PFSK-1 (cell line): ENCODE results near the gene CENPM.

Experiments used
- FOXP2 ChIP-seq: optimal IDR thresholded peaks from 2 replicates; pipeline ENCODE3; 2011; ENCODE audit warnings: borderline replicate concordance, control low read depth, inconsistent platforms; ENCODE audit not compliant: insufficient read depth; ENCODE audit errors: extremely low read length, extremely low read depth
- POLR2AphosphoS5 ChIP-seq: IDR thresholded peaks from 2 replicates; pipeline ENCODE4 v1.6.1; 2012; ENCODE audit warnings: low read depth, mild to moderate bottlenecking, control low read depth, low read length, moderate library complexity
- SIN3A ChIP-seq: IDR thresholded peaks from 2 replicates; pipeline ENCODE4 v1.6.1; 2012; ENCODE audit warnings: mild to moderate bottlenecking, low read length, moderate library complexity, borderline replicate concordance; ENCODE audit not compliant: insufficient read depth
- TAF1 ChIP-seq: IDR thresholded peaks from 2 replicates; pipeline ENCODE4 v1.6.1; 2012; ENCODE audit warnings: low read length, control low read depth, borderline replicate concordance; ENCODE audit not compliant: insufficient read depth
- TF ChIP-seq, protein P1 (sequence below), 2 experiments: IDR thresholded peaks; 2 replicates each; pipeline versions ENCODE4 v1.6.1 to v1.8.0; 2011 to 2012; ENCODE audit warnings: low read depth in 2 of 2, low read length in 2 of 2, control low read depth in 1 of 2, inconsistent platforms in 1 of 2, mild to moderate bottlenecking in 1 of 2, moderate library complexity in 1 of 2; ENCODE audit not compliant: insufficient read depth in 1 of 2

The CENPM gene

DNA sequence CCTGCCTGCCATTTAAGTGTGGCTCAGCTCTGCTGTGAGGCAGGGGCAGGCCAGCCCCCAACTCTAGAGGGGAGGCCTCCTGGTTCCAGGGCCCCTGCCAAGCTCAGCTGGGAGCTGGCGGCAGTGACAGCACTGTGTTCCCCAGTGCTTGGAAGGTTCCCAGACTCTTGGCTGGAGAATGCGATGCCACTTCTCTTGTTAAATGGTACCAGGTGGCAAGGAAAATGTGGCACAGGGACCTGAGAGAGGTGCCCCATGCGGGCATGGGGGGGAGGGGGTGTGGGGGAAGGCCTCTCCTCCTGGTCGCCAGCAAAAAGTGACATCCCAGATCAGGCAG, 12.0 kb downstream of the CENPM start:
- TF ChIP-seq FOXP2 (no peak), TAF1 (no peak), SIN3A (no peak), POLR2AphosphoS5 (no peak)
- TF ChIP-seq, protein P1, sequence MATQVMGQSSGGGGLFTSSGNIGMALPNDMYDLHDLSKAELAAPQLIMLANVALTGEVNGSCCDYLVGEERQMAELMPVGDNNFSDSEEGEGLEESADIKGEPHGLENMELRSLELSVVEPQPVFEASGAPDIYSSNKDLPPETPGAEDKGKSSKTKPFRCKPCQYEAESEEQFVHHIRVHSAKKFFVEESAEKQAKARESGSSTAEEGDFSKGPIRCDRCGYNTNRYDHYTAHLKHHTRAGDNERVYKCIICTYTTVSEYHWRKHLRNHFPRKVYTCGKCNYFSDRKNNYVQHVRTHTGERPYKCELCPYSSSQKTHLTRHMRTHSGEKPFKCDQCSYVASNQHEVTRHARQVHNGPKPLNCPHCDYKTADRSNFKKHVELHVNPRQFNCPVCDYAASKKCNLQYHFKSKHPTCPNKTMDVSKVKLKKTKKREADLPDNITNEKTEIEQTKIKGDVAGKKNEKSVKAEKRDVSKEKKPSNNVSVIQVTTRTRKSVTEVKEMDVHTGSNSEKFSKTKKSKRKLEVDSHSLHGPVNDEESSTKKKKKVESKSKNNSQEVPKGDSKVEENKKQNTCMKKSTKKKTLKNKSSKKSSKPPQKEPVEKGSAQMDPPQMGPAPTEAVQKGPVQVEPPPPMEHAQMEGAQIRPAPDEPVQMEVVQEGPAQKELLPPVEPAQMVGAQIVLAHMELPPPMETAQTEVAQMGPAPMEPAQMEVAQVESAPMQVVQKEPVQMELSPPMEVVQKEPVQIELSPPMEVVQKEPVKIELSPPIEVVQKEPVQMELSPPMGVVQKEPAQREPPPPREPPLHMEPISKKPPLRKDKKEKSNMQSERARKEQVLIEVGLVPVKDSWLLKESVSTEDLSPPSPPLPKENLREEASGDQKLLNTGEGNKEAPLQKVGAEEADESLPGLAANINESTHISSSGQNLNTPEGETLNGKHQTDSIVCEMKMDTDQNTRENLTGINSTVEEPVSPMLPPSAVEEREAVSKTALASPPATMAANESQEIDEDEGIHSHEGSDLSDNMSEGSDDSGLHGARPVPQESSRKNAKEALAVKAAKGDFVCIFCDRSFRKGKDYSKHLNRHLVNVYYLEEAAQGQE (IDR thresholded peaks at IDR 0.05; ENCODE audit: insufficient read depth in 1 of 2, low read depth in 2 of 2, low read length in 2 of 2) = no peak

DNA sequence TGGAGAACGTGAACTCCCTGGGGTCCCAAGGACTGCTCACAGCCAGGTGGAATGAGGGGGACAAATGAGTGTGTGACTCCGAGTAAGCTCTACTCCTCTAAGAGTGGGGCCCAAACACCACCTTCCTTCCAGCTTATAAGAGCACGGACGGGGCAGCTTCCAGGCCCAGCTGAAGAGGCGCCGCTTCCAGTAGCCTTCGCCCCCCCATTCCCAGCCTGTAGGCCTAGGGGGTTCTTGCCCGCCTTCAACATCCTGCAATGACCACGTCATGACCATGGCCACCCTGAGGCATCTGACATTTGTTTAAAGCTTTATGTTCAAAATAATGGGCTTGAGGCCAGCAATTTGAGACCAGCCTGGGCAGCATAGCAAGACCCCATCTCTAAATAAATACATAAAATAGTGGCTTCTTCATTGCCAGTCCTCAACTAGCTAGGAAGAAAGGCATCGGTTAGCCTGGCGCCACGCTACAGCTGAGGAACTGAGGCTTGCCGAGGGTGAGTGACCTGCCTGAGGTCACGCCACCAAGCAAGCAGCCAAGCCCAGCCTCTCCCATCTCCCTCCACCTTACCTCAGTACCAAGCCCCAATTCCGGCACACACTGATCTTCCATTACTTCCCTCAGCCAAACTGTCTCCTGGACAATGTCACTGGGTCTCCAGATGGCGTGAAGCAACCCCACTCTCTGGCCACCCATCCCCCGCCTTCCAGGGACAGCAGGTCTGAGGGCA, 12.5 kb downstream of the CENPM start:
- TF ChIP-seq, protein P1 (IDR thresholded peaks at IDR 0.05; ENCODE audit: insufficient read depth in 1 of 2, low read depth in 2 of 2, low read length in 2 of 2) = no peak
- no peak for TF ChIP-seq TAF1
- TF ChIP-seq FOXP2 = no peak
- TF ChIP-seq POLR2AphosphoS5 = no peak
- TF ChIP-seq SIN3A = no peak

DNA sequence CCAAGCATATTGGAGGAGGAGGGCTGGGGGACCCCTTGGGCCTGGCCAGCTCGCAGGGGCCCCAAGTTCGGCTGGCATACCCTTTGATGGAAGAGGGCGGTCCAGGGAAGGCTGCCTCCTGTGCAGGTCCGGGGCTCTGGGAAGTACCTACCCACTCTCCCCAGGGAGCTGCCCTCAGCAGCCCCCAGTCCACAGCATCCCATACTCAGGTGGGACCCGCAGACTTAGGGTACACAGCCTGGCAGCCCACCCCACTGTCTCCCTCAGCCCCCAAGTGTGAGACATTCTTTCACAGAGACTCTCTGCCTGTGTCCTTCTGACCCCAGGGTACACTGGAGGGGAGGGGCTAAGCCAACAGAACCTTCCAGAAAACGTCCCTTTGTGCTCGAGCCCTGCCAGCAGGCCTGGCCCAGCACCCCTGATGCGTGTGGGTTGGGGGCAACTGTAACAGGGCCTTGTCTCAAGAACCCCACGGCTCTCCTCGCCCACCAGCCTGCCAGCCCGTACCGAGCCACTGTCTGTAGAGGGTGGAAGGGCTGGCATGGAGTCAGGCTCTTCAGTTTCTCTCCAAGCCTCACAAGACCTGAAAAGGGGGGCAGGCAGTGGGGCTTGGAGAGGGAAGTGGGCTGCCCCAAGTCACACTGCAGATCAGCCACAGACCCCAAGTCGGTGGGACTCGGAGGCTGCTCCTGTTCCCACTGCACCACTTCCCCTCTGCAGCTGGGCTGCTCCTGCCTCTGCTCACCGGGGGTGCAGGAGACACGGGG, 13.4 kb downstream of the CENPM start:
- TF ChIP-seq, protein P1 (IDR thresholded peaks at IDR 0.05; ENCODE audit: insufficient read depth in 1 of 2, low read depth in 2 of 2, low read length in 2 of 2) = no peak
- TF ChIP-seq TAF1 (no peak), FOXP2 (no peak)

DNA sequence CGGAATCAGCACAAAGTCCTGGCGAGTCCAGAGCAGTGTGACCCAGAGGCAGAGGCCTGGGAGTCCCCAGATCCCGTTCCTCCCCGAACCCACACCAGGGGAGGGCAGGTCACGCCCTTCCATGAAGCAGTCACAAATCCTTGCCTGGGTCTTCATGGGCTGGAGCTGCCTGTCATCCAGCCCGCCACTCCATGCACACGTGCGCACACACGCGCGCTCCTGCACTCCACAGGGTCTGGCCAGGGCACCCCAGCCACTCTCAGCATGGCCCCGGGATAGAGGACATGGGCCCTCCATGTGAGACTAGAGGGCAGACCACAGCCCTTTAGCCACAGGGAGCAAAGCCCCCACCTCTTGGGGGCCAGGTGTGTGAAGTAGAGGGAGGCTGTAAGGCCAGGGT, 14.6 kb downstream of the CENPM start:
- TF ChIP-seq FOXP2 (no peak), POLR2AphosphoS5 (no peak), SIN3A (no peak), TAF1 (no peak)
- TF ChIP-seq, protein P1 (IDR thresholded peaks at IDR 0.05; ENCODE audit: insufficient read depth in 1 of 2, low read depth in 2 of 2, low read length in 2 of 2) = no peak
